Brain microvascular endothelial cell (primary cell): ENCODE results near the gene SLC37A2.

Experiments
- DNase-seq: peaks from one replicate; pipeline ENCODE4 v3.0.0-alpha.2; 2020
- H3K27ac ChIP-seq: fragments of 250-450 bp; sonication (Bioruptor Pico); 2 replicates; pipeline ENCODE4 v1.5.1; 2020; ENCODE audit warnings: mild to moderate bottlenecking, moderate library complexity
- H3K27me3 ChIP-seq: fragments of 250-450 bp; sonication (Bioruptor Pico); replicated peaks from 2 replicates; pipeline ENCODE4 v1.5.1; 2020; ENCODE audit warnings: mild to moderate bottlenecking
- H3K36me3 ChIP-seq: fragments of 250-450 bp; sonication (Bioruptor Pico); replicated peaks from 2 replicates; pipeline ENCODE4 v1.5.1; 2020; ENCODE audit warnings: mild to moderate bottlenecking
- H3K4me3 ChIP-seq: 2 replicates; pipeline ENCODE4 v1.5.1; 2011; ENCODE audit warnings: low read depth, mild to moderate bottlenecking, control low read depth, low read length, moderate library complexity
- in situ Hi-C: cut with HindIII; loops from 2 replicates; pipeline ENCODE4 v1.10.0; 2017; ENCODE audit warnings: low sequenced_read_pairs, low pct_ligation_motif_present
- TF ChIP-seq, protein P1 (sequence below): IDR thresholded peaks from 2 replicates; pipeline ENCODE4 v1.5.1; 2011; ENCODE audit warnings: low read depth, mild to moderate bottlenecking, moderate library complexity, low read length, control low read depth, inconsistent platforms; ENCODE audit errors: missing control alignments

The SLC37A2 gene

DNA sequence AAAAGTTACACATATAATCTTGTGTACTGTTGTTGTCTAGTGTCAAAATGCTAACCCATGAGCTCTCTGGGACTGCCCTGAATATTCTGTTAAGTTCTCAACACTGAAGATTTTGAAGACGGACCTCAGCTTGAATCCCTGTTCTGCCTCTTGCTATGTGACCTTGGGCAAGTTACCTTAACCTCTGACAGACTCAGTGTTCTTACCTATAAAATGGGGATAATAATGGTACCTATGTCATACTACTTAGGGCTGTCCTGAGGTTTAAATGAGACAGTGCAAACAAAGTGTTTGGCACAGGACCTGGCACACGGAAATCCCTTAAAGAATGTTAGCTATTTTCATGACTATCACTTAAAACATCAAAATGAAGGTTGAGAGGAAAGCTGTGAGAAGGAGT is 37.0 kb downstream of the SLC37A2 start:
- TF ChIP-seq, protein P1, sequence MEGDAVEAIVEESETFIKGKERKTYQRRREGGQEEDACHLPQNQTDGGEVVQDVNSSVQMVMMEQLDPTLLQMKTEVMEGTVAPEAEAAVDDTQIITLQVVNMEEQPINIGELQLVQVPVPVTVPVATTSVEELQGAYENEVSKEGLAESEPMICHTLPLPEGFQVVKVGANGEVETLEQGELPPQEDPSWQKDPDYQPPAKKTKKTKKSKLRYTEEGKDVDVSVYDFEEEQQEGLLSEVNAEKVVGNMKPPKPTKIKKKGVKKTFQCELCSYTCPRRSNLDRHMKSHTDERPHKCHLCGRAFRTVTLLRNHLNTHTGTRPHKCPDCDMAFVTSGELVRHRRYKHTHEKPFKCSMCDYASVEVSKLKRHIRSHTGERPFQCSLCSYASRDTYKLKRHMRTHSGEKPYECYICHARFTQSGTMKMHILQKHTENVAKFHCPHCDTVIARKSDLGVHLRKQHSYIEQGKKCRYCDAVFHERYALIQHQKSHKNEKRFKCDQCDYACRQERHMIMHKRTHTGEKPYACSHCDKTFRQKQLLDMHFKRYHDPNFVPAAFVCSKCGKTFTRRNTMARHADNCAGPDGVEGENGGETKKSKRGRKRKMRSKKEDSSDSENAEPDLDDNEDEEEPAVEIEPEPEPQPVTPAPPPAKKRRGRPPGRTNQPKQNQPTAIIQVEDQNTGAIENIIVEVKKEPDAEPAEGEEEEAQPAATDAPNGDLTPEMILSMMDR = no peak
- Histone ChIP-seq H3K36me3 (no peaks in the 10 kb centered on the region), H3K27ac (no peak overlapping the region), H3K27me3 (no peaks in the 10 kb centered on the region), H3K4me3 (no peak overlapping the region)
- in situ Hi-C loops = no loop called here
- DNase-seq = no peak

DNA sequence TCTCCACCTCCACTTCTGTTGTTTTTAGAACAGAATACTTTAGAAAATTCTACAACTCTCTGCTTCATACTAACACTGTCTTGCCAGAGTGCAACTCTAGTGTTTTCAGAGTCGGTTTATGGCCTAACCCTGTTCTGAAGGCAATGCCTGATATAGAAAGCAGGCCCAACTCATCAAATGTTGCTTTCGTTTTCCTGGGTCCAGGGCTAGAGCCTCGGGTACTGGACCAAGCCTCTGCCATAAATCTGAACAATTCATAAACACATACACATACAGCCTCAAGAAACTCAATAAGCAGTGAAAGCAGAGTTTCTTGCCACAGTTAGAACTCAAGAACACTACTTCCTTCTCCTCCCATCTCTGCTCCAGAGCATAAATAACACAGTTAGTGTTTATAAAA is 38.5 kb downstream of the SLC37A2 start:
- H3K27ac ChIP-seq = no peak overlapping the region
- no peaks in the 10 kb centered on the region for H3K27me3 ChIP-seq
- TF ChIP-seq, protein P1 = no peak
- no peaks in the 10 kb centered on the region for H3K36me3 ChIP-seq
- H3K4me3 ChIP-seq = no peak overlapping the region
- DNase-seq = no peak
- in situ Hi-C loops = no loop called here

DNA sequence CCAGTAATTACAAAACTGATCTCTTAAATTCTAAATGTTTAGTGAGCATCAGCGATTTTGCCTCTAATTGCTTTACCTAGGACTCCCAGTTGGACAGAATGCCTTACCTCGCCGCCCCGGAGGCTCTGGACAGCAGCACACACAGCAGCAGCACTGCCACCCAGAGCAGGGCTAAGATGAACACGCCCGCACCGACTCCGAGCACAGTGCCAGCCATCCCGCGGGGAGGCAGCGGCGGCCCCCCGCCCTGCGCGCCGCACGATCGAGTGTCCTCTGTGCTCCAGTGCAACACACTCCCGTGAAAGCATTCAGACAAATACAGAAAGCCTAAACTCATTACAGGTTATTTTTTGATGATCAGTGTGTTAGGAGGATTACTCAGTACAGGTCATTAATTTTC is 38.9 kb downstream of the SLC37A2 start:
- Histone ChIP-seq H3K36me3 (no peaks in the 10 kb centered on the region), H3K4me3 (no peak overlapping the region), H3K27me3 (no peaks in the 10 kb centered on the region), H3K27ac (no peak overlapping the region)
- TF ChIP-seq, protein P1 = no peak
- no peak for DNase-seq
- in situ Hi-C loops = no loop called here

DNA sequence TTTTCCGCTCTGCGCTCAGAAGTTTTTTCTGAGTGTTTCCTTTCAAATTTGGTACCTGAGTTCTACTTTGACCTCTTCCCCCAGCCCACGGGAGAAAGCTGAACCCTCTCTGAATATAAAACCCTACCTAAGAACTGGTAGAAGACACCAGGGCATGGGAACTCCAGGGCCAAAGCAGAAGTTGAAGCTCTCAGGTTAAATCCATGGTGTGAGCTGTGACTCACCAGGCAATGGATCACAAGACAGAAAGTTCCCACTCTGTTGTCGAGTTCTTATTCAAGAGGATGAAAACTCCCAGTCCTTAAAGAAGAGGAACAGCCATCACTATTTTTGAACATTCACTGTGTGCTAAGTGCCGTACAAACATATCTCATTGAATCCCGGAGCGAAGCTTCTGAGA is 39.4 kb downstream of the SLC37A2 start:
- in situ Hi-C loops = no loop called here
- TF ChIP-seq, protein P1 = no peak
- Histone ChIP-seq H3K36me3 (no peaks in the 10 kb centered on the region), H3K4me3 (no peak overlapping the region), H3K27me3 (no peaks in the 10 kb centered on the region), H3K27ac (no peak overlapping the region)
- DNase-seq = no peak

DNA sequence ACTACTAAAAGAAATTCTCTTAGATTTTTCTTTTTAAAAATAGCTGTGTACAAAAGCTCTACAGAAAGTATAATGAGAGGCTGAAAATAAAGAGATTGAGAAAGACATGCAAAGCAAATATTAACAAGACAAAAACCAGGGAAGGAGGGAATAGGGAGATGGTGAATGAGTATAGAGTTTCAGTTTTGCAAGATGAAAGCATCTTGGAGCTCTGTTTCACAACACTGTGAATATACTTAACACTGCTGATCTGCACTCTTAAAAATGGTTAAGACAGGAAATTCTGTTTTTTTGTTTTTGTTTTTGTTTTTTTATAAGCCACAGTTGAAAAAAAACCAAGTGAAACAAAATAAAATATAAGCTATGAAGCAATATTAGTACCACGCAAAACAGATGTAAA is 42.8 kb downstream of the SLC37A2 start:
- TF ChIP-seq, protein P1 = no peak
- no peak for DNase-seq

DNA sequence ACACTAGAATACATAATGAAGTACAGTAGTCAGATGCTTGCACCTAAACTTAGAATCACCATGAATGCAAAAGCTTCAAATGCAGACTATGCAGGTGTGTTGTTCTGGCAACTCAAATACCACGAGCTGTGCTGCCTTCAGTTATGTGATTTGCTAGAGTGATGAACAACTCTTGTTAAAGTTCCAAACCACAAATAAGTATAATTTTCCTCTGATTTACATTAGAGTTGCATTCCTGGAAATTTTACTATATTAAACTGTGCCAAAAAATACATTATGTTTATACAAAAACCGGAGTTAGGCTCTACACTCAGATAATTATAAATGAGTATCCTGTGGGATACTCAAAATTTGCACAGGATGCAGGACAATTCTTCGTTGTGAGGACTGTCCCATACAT is 45.4 kb downstream of the SLC37A2 start:
- TF ChIP-seq, protein P1 = no peak
- in situ Hi-C loops = no loop called here
- no peak overlapping the region for H3K27ac ChIP-seq

More for the DNA sequence above, 42.8 kb downstream of the SLC37A2 start:
- Histone ChIP-seq H3K36me3 (no peaks in the 10 kb centered on the region), H3K4me3 (no peak overlapping the region), H3K27me3 (no peaks in the 10 kb centered on the region), H3K27ac (no peak overlapping the region)
- in situ Hi-C loops = no loop called here

More for the DNA sequence above, 45.4 kb downstream of the SLC37A2 start:
- Histone ChIP-seq H3K27me3 (no peaks in the 10 kb centered on the region), H3K36me3 (no peaks in the 10 kb centered on the region), H3K4me3 (no peak overlapping the region)
- no peak for DNase-seq
